Astrocyte of the spinal cord (primary cell): ENCODE measurements around the gene DNER.

Source experiments
- DNase-seq: peaks from one replicate; pipeline ENCODE4 v3.0.0; 2011; ENCODE audit warnings: low read depth, low spot score
- H3K4me3 ChIP-seq: 2 replicates; pipeline ENCODE4 v1.5.1; 2011; ENCODE audit warnings: low read depth, mild to moderate bottlenecking, low read length, moderate library complexity
- in situ Hi-C: cut with HindIII; loops from 2 replicates; pipeline ENCODE4 v1.10.0; 2017; ENCODE audit warnings: low sequenced_read_pairs
- TF ChIP-seq, protein P1 (sequence below): IDR thresholded peaks from 2 replicates; pipeline ENCODE4 v1.5.1; 2012; ENCODE audit warnings: low read depth, mild to moderate bottlenecking, low read length, inconsistent platforms

The DNER gene

DNA sequence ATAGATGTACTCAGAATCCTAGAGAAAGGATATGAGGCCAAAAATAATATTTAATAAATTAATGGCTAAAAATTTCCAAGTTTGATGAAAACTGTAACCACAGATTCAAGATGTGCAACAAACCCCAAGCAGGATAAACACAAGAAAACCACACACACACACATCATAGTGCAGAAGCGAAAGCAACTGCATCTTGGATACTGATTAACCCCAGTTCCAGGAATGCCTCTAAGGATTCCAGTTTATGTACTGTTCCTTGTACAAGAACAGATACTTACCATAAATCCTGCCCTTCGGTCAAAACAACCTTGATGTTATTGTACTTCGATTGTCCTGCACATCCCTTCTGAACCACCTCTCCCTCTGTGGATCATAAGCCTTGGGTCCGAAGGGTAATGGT lies 320.4 kb downstream of the DNER start:
- in situ Hi-C loops, result no loop called here
- TF ChIP-seq, protein P1, sequence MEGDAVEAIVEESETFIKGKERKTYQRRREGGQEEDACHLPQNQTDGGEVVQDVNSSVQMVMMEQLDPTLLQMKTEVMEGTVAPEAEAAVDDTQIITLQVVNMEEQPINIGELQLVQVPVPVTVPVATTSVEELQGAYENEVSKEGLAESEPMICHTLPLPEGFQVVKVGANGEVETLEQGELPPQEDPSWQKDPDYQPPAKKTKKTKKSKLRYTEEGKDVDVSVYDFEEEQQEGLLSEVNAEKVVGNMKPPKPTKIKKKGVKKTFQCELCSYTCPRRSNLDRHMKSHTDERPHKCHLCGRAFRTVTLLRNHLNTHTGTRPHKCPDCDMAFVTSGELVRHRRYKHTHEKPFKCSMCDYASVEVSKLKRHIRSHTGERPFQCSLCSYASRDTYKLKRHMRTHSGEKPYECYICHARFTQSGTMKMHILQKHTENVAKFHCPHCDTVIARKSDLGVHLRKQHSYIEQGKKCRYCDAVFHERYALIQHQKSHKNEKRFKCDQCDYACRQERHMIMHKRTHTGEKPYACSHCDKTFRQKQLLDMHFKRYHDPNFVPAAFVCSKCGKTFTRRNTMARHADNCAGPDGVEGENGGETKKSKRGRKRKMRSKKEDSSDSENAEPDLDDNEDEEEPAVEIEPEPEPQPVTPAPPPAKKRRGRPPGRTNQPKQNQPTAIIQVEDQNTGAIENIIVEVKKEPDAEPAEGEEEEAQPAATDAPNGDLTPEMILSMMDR, result no peak
- DNase-seq, result no peak
- no peak overlapping the region for H3K4me3 ChIP-seq

DNA sequence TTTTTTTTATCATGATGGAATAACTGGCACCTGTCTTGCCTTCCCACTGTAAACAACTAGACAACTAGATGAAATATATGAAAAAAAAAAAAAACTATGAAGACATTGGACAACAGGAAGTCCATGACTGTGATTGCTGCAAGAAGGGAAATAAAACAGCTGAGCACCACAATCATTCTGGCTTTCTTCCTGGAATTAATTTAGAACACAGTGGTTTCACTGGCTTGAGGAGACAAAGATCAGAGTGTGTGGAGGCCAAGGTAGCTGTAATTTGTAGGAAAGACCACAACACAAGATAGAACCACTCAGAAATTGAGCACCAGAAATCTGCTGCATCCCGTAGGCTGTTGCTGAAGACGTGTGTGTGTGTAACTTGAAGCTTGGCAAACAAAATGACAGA lies 322.2 kb downstream of the DNER start:
- DNase-seq, result peak; percentile 69
- H3K4me3 ChIP-seq, result no peak overlapping the region
- TF ChIP-seq, protein P1, result no peak
- in situ Hi-C loops, result no loop called here

DNA sequence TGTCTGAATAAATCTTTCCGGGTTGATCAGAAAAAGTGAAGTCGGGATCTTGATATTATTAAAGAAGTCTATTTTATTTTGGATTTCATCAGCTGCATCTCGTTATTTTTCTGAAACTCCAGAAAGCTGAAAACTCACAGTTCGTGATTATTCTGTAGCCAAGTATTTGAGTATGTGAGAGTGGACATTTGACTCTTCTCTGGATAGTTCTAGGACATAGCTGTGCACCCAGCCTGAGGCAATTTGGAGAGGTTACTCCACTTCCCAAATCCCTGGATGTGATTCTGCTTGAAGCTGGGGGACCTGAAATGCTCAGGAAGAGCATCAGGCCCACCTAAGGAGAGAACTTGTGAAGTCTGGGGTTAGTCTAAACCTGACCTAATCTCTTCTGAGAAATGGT lies 325.6 kb downstream of the DNER start:
- H3K4me3 ChIP-seq, result no peak overlapping the region
- no peak for DNase-seq
- TF ChIP-seq, protein P1, result no peak
- in situ Hi-C loops, result no loop called here

DNA sequence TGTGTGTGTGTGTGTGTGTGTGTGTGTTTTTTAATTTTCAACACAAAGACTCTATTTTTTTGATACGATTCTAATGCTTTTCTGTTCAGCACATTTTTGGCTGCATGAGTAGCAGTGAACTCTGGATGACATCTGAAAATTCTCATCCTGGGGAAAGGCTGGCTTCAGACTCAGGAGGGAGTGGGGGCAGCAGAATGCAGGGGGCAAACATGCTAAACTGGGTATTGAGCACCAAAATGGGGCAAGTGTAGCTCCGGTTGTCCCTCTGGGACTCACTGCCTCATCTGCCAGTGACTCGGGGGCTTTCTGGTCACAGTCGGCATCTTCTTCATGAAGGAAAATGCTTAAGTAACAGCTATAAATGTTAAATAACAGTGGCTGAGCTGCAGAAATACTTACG lies 326.5 kb downstream of the DNER start:
- TF ChIP-seq, protein P1, result no peak
- in situ Hi-C loops, result no loop called here
- H3K4me3 ChIP-seq, result no peak overlapping the region
- peak; percentile 24 for DNase-seq

DNA sequence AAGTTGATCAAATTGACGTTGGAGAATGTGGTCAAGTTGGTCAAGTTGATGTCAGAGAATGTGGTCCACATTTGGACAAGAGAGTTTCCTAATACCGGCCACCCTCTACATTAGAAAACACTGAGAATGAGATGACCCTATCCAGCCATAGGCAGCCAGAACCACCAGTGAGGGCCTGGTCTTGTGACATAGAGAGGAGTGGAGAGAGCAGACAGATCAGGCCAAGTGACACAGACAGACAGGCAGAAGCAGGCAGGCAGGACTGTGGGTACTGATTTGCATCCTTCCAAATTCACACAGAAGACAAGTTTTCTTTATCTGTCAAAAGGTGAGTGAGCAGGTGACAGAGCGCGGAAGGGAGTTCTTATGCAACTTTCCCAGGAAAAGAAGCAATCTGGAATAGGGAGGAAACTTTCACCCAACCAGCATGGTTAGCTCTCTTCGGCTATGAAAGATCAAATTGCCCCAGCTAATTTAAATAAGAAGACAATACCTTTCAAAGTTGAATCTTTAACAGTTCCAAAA lies 334.2 kb downstream of the DNER start:
- no peak overlapping the region for H3K4me3 ChIP-seq
- in situ Hi-C loops, result no loop called here
- TF ChIP-seq, protein P1, result no peak
- DNase-seq, result no peak

DNA sequence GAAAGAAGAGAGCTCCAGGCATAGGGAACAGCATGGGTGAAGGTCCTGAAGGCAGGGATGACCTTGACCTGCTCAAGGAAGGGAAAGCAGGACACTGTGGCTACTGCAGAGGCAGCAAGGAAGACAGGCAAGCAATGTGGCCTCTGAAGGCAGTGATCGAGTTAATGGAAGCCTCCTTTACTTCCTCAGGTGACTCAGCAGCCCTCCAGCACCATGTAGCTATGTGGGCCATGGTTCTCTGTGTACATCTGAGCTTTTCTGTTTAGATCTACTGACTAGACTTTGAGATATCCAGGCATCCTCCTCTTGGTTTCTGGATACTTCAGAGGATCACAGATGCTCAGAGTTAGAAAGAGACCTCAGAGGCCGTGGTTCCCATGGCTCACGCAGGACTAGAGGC lies 336.0 kb downstream of the DNER start:
- TF ChIP-seq, protein P1, result no peak
- no peak for DNase-seq
- no peak overlapping the region for H3K4me3 ChIP-seq
- in situ Hi-C loops, result no loop called here

DNA sequence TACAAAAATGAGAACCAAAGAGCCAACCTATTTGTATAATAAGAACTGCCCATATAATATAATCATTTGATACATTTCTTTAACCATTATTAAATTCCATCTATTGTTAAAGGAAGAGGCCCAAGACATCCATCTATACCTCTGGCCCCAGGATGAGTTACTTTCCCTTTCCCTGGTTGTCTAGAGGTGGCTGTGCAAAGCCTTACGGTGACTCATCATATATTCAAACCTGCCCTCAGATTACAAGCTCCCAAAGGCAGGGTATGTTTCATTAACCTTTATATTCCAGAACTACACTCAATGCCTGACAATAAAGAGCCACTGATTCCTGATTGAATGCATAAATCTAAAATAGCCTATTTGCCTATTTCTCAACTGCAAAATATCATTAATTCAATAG lies 337.5 kb downstream of the DNER start:
- TF ChIP-seq, protein P1, result no peak

More for the DNA sequence above, 337.5 kb downstream of the DNER start:
- DNase-seq, result peak; percentile 30
- H3K4me3 ChIP-seq, result no peak overlapping the region
- in situ Hi-C loops, result no loop called here
